Transverse colon (tissue), 4 donors: Measurements from ENCODE around the gene CDH13. TPM values are rescaled to one million over a fixed set of nuclear protein-coding genes. Genes with fewer than 3 reads are reported as not detected.

Experiments used
- DNase-seq: peaks from one replicate; pipeline ENCODE4 v3.0.0-alpha.2; 2019
- H3K27ac ChIP-seq, 4 donors: fragments of 200-600 bp; sonication (generic); 2 replicates each; pipeline ENCODE4 v1.5.1; 2016 to 2018; ENCODE audit warnings: inconsistent platforms in 4 of 4
- H3K27me3 ChIP-seq: fragments of 200-600 bp; sonication (generic); 2 replicates; pipeline ENCODE4 v1.5.1; 2017; ENCODE audit warnings: inconsistent platforms
- H3K36me3 ChIP-seq, 4 donors: fragments of 200-600 bp; sonication (generic); 2 replicates each; pipeline ENCODE4 v1.5.1; 2017 to 2019; ENCODE audit warnings: inconsistent platforms in 4 of 4
- H3K4me1 ChIP-seq, 4 donors: fragments of 200-600 bp; sonication (generic); 2 replicates each; pipeline ENCODE4 v1.5.1; 2017 to 2020; ENCODE audit warnings: inconsistent platforms in 4 of 4
- H3K4me3 ChIP-seq, 4 donors: fragments of 200-600 bp; sonication (generic); 1 replicate in 1 of 4; 2 replicates in 3 of 4; pipeline versions ENCODE4 v1.5.1 to v1.6.1; 2017 to 2019; ENCODE audit warnings: inconsistent platforms in 4 of 4
- H3K9me3 ChIP-seq, 2 donors: fragments of 200-600 bp; sonication (generic); 2 replicates each; pipeline ENCODE4 v1.5.1; 2017 to 2019; ENCODE audit warnings: inconsistent platforms in 2 of 2
- CTCF ChIP-seq, 5 experiments: fragments of 200-600 bp in 3 of 5; fragments of 450-650 bp in 2 of 5; sonication (generic) in 3 of 5; IDR thresholded peaks; 1 replicate in 2 of 5; 2 replicates in 3 of 5; pipeline ENCODE4 v1.5.1; 2016 to 2017; ENCODE audit warnings: antibody characterized with exemption in 5 of 5, inconsistent platforms in 3 of 5, mild to moderate bottlenecking in 2 of 5, moderate library complexity in 1 of 5
- EP300 ChIP-seq: sonication (generic); formaldehyde crosslinking; IDR thresholded peaks from one replicate; pipeline ENCODE4 v1.6.1; 2017; ENCODE audit warnings: antibody characterized with exemption, low read depth
- POLR2A ChIP-seq: fragments of 450-650 bp; IDR thresholded peaks from one replicate; pipeline ENCODE4 v1.6.1; 2016; ENCODE audit warnings: antibody characterized with exemption, mild to moderate bottlenecking, moderate library complexity
- POLR2AphosphoS5 ChIP-seq, 3 donors: sonication (generic); formaldehyde crosslinking; IDR thresholded peaks; one replicate each; pipeline ENCODE4 v1.6.1; 2016; ENCODE audit warnings: antibody characterized with exemption in 3 of 3
- WGBS, 2 donors: methylation state at CpG; one replicate each; pipeline ENCODE4 v1.1.5; 2018; ENCODE audit warnings: low coverage in 1 of 2; 5-methylcytosine and 5-hydroxymethylcytosine counted together
- in situ Hi-C, 4 donors: fragments of 200-750 bp; cut with MboI; loops; one replicate each; pipeline versions ENCODE4 v1.15.0 to v1.15.1; 2017; ENCODE audit warnings: low sequenced_read_pairs in 3 of 4, low pct_ligation_motif_present in 1 of 4, low pct_unique_long_range_greater_than_20kb in 1 of 4
- intact Hi-C: fragments of 100-400 bp; cut with DNase I; formaldehyde crosslinking; loops from one replicate; pipeline ENCODE4 v1.15.1; 2023; ENCODE audit warnings: low total_unique reads
- total RNA-seq, 4 donors: library from RNA; depleted of rRNA; stranded (reverse); fragments of >200 nt; gene quantifications; one replicate each; pipeline ENCODE4 v1.1.0, GENCODE V29; 2016

Gene CDH13
- total RNA-seq: 10 to 100 TPM in 1 of 4 donors, 1 to 10 TPM in 3; 3.8 to 28.1 (median 5.8) TPM

DNA sequence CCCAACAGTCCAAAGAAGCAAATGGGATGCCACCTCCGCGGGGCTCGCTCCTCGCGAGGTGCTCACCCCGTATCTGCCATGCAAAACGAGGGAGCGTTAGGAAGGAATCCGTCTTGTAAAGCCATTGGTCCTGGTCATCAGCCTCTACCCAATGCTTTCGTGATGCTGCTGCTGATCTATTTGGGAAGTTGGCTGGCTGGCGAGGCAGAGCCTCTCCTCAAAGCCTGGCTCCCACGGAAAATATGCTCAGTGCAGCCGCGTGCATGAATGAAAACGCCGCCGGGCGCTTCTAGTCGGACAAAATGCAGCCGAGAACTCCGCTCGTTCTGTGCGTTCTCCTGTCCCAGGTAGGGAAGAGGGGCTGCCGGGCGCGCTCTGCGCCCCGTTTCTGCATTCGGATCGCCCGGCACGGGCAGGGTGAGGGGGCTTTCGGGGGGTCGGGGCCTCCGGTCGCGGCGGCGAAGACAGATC is at the start of gene CDH13:
TSS of gene CDH13 (plus strand) at position 179 of the 471 bp plus-strand sequence.
- no peak for DNase-seq
- Histone ChIP-seq H3K27me3 (peaks cover 64% of the 10 kb centered on the region), H3K27ac (peak within 1 kb of the TSS in 3 of 4 donors; percentile 41 to 54 (median 48)), H3K36me3 (no peaks in the 10 kb centered on the region), H3K4me1 (peaks cover 10 to 19% (median 12%) of the 10 kb centered on the region in 4 donors), H3K4me3 (peak within 1 kb of the TSS; percentile 30 to 54 (median 40)), H3K9me3 (no peaks in the 10 kb centered on the region)
- in situ Hi-C loops: no loop called here
- WGBS, 2 donors: 13% methylated on average over 39 of the region's 39 CpGs; no CpG with 5 or more reads in 1 of the 2 donors
- TF ChIP-seq EP300: no peak
- TF ChIP-seq CTCF (IDR thresholded peaks at IDR 0.05): no peak
- intact Hi-C loops: no loop called here

DNA sequence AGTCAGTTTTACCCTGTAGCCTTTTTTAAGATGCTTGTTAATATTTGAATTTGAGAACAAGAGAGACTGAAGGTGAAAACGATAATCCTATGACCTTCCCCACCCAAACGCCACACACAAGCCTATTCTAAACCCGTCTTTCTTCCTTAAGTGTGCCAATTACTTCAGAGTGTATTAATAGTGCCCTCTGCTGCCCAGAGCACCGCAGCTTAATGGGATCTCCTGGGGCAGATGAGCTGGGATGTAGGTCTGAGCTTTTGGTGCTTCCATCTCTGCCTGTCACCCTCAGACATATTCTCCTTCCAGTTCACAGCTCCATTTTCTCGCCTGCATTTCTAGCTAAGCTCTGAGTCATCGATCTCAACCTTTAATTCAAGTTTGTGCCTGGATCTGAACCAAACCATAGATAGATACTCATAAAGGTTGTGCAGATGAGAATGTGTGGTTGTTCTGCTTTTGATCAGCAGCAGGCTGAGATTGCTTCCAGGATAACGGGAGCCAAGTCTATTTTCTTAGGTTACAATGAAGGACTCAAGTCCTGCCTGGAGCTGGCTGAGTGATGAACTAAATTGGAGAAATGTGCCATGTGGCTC is 46.4 kb upstream of the CDH13 start:
- TF ChIP-seq EP300: no peak
- peak in 1 of 5 experiments; percentile 25 for TF ChIP-seq CTCF (IDR thresholded peaks at IDR 0.05)
- no peak for TF ChIP-seq POLR2A
- no peak for TF ChIP-seq POLR2AphosphoS5 (IDR thresholded peaks at IDR 0.05)
- 20 to 34% methylated on average over 6 to 7 of the region's 7 CpGs for WGBS, 2 donors
- H3K27ac ChIP-seq: no peak overlapping the region
- no peak overlapping the region for H3K4me3 ChIP-seq
- H3K9me3 ChIP-seq: no peaks in the 10 kb centered on the region
- H3K27me3 ChIP-seq: no peaks in the 10 kb centered on the region
- H3K36me3 ChIP-seq: no peaks in the 10 kb centered on the region
- intact Hi-C loops: no loop called here
- peaks cover 0 to 9% (median 0%) of the 10 kb centered on the region in 4 donors for H3K4me1 ChIP-seq
- in situ Hi-C loops: loop anchor here in 2 of 4 donors (10.0 to 25.0 kb wide), 2 partner anchors 316 to 318 kb away; no protein-coding TSS in a partner anchor
- DNase-seq: no peak

DNA sequence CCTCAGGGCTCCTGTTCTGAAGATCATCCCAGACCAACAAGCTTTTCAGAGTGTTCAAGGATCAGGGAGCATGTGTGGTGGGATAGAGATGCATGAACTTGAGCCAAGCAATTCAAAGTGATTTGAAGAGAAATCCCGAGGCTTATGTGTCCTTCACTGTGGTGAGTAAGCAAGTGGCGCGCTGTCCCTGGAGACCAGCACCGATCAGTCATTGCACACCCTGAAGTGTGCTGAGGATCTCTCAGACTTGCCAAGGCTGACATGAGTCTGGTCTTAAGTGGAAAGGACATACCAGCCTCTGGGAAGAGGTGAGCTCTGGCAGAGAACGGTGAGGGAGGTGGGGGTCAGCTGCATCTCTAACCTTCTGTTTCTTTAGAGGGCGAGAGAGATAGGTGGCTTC is 43.8 kb upstream of the CDH13 start:
- no peak overlapping the region for H3K4me3 ChIP-seq
- H3K27ac ChIP-seq: no peak overlapping the region
- in situ Hi-C loops (loop anchor here in 2 of 4 donors (10.0 to 25.0 kb wide), 2 partner anchors 318 to 321 kb away; no protein-coding TSS in a partner anchor), intact Hi-C loops (no loop called here)
- H3K9me3 ChIP-seq: no peaks in the 10 kb centered on the region
- peaks cover 0 to 17% (median 5%) of the 10 kb centered on the region in 4 donors for H3K4me1 ChIP-seq
- H3K27me3 ChIP-seq: no peaks in the 10 kb centered on the region
- DNase-seq: no peak
- 86% methylated on average over 6 of the region's 6 CpGs; no CpG with 5 or more reads in 1 of the 2 donors for WGBS, 2 donors
- TF ChIP-seq CTCF (IDR thresholded peaks at IDR 0.05): no peak
- TF ChIP-seq POLR2AphosphoS5 (IDR thresholded peaks at IDR 0.05): no peak
- TF ChIP-seq EP300: no peak
- TF ChIP-seq POLR2A: no peak
- no peaks in the 10 kb centered on the region for H3K36me3 ChIP-seq

GRCh38 chr16:82583422-82583821 is 43.3 kb upstream of the CDH13 start:
- intact Hi-C loops: no loop called here

More at GRCh38 chr16:82583422-82583821, 43.3 kb upstream of the CDH13 start:
- no peaks in the 10 kb centered on the region for H3K27me3 ChIP-seq
- peaks cover 0 to 17% (median 5%) of the 10 kb centered on the region in 4 donors for H3K4me1 ChIP-seq
- H3K4me3 ChIP-seq: no peak overlapping the region
- H3K9me3 ChIP-seq: no peaks in the 10 kb centered on the region
- in situ Hi-C loops: loop anchor here in 2 of 4 donors (10.0 to 25.0 kb wide), 2 partner anchors 319 to 321 kb away; no protein-coding TSS in a partner anchor
- DNase-seq: no peak
- no peaks in the 10 kb centered on the region for H3K36me3 ChIP-seq
- WGBS, 2 donors: 50 to 59% methylated on average over 1 to 3 of the region's 3 CpGs
- no peak overlapping the region for H3K27ac ChIP-seq
- TF ChIP-seq CTCF (IDR thresholded peaks at IDR 0.05): no peak
- no peak for TF ChIP-seq EP300
- no peak for TF ChIP-seq POLR2A
- no peak for TF ChIP-seq POLR2AphosphoS5 (IDR thresholded peaks at IDR 0.05)
